HT-29 (cell line): Measurements from ENCODE around the gene FZD10. TPM values are rescaled to one million over a fixed set of nuclear protein-coding genes. Genes with fewer than 3 reads are reported as not detected.

Experiments
- DNase-seq: peaks from one replicate; pipeline ENCODE4 v3.0.0-alpha.2; 2015; ENCODE audit warnings: low spot score
- total RNA-seq: library from RNA; depleted of rRNA; stranded (reverse); fragments of >200 nt; shearing (Covaris generic); gene quantifications from 2 replicates; pipeline ENCODE4 v1.2.3, GENCODE V29; 2014

FZD10 gene
- total RNA-seq, 1 experiment from 2014 or later: not detected

GRCh38 chr12:130179191-130179590, 16.9 kb downstream of the FZD10 start:
- peak; percentile 7 for DNase-seq

DNA sequence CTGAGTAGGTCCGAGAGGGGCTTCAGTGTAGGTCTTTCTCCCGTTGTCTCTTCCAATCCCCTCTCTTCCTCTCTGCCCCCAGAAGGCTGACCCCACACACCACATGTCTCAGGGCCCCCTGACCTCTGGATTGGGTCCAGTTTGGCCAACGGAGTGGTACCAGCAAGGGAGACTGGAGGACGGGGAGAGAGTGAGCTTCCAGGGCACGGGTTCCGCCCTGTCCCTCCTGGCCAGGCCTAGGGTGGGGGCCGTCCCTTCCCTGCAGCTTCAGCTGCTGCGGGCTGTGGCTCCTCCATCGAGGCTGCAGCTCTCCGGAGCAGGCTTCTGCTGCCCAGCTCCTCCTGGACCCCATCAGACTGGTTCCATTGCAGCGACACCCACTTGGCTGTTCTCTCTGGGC, 17.4 kb downstream of the FZD10 start:
- no peak for DNase-seq

DNA sequence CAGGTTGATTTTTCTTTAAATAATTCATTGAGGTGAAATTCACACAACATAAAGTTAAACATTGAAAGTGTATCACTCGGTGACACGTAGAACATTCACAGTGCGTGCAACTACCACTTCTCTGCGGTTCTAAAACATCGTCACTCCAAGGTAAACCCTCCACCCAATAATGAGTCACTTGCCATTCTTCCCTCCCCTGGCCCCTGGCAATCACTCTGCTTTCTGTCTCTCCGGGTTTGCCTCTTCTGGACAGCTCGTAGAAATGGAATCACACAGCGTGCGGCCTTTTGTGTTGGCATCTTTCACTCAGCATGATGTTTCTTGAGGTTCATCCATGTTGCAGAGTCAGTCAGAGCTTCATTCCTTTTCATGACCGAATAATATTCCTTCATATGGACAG, 18.9 kb downstream of the FZD10 start:
- DNase-seq: no peak

DNA sequence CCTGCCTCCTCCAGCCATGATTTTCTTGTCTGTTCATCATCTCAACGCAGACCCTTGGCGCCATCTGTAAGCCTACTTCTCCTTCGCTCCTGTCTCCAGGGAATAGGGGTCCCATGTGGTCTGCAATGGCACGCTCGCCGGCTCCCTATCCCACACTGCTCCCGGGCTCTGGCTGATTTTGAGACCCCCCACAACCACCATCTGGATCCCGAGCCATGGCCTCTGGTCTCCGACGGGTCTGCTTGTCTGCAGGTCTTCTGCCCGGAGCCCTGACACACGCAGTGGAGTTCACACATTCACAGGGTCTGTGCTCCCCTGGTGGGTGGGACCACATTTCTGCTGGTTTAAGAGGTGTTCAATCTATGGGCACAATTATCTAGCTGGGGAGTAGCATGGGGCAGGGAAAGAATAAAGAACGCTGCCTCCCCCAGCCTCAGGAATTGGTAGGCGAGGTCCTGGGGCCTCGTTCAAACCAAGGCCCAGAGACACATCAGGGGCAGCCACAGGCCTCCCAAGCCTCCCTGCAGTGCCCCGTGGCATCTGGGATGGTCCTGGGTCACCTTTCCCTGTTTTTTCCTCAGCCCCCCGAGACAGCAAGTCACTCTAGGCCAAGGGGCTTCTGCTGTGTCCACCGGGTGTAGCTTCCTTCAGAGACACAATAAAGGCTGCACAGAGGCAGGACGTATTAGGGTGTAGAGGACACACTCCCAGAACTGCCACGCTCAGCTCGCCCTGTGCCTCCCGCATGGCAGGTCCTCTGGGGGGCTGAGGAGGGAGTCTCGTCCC, 21.5 kb downstream of the FZD10 start:
- no peak for DNase-seq

- no peak for DNase-seq
Observed at GRCh38 chr12:130184404-130185090, 22.3 kb downstream of the FZD10 start.

DNA sequence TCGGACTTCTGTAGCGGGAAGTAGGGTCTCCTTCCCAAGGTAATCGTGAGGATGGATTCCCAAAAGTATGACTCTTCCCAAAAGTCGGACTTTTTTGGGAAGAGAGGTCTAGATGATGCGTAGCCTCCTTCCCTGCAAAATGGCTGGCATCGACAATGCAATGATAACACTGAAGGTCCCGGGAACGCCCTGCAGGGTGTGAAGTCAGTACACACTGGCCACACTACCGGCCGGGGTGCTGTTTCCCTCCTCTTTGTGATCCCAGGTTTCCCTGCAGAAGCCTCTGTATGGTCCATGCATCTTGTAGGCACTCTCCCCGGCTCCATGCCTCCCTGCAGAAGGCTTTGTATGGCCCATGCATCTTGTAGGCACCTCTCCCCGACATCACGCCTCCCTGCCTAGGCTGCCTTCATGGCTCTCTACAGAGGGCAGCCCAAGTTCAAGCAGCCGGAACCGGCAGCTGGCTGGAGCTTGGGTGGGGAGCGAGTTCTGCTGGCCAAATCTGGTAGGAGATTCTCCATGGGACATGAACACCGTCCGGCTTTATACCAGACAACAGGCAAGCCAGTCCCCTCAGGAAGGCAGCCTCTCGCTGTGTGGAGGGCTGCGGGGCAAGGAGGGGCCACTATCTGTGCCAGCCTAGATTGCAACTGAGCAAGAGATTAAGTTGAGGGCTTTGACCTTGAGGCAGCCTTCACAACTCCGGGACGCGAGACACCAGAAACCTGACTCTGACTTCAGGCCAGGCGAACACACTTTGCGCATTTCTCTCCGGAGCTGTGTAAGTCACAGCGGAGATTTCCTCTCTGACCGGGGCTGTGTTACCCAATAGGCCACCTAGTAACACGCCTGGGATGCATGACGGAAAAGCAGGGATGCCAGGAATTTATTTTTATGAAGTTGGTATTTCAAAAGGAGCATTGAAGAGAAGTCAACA, 23.5 kb downstream of the FZD10 start:
- no peak for DNase-seq

- DNase-seq: no peak
Observed at GRCh38 chr12:130186651-130187268, 24.5 kb downstream of the FZD10 start.

DNA sequence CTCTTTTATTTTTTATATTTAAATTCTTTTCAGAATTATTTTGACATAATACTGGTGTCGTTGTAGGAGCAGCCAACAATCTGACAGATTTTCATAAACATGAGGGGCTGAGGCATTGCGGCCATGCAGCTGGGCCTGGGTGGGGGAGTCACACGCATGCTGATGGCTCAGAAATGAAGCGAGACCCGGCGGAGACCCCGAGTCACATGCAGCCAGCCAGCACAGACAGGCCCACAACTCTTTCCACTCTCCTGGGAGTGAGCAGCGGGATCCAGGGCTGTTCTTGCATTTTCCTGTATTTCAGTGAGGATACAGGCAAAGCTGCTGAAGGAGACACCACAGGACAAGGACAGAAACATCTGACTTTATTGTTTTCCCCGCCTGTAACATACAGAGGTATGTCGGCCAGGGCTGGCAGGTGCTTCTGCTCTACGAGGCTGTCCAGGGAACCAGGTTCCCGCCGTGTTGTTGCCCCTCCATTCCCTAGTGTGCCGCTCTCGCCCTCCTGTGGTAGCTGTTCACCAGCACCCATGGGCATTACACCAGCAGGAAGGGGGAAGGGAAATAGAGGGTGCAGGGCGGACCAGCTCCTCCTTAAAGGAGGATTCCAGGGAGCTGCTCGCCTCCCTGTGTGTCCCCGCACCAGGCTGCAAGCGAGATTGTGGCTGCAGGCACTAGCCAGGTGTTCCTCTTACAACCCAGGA, 30.5 kb downstream of the FZD10 start:
- DNase-seq: peak; percentile 12

DNA sequence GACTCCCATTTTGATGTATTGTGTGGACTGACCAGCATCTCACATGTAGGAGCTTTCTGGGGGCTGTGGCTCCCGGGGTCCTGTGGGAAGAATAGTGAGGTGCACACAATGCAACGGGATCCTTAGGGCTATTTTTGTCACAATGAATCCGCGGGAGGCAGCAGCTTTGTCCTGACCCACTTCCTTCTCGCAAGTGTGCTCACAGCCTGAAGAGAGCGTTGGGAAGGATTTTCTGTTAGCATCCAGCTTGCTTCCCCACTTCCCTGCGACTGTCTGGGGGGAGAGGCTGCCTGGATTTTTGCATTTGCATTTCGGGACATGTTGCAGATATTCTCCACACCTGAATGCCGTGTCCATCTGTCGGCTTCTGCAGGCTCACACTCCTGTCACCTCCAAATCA, 31.9 kb downstream of the FZD10 start:
- no peak for DNase-seq

GRCh38 chr12:130195369-130195768, 33.1 kb downstream of the FZD10 start:
- no peak for DNase-seq

DNA sequence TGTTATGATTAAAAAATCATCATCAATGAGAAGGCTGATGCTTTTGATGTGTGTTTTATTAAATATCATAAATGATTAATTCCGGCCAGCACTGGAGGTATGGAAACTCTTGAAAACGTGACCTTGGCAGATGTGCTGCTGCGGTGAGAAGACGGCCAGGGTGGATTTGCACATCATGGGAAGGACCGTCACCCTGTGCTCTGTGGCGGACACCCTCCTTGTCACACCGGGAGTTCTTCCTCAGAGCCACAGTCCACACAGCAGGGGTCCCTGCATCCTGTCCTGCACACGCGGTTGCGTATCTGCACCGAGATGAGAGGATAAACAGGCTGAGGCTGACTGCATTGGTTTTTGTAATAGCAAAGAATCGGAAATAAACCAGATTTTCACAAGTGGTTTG, 33.5 kb downstream of the FZD10 start:
- DNase-seq: no peak

DNA sequence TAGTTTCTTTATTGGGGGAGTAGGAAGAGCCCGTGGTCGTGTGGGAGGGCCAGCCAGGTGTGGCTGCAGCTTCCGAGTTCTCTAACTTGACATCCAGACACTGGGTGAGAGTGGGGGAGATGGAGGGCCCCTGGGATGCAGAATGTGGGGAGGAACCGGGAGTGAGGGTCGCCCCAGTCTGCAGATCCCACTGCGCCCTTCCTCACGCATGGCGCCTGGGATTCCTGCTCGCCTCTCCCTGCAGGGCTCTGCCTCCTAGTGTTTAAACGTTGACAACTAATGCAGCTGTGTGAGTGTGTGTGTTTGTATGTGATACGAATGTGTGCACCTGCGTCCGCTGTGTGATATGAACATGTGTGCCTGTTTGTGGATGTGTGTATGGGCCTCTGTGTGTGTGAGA, 34.6 kb downstream of the FZD10 start:
- DNase-seq: no peak

GRCh38 chr12:130198026-130198662, 35.9 kb downstream of the FZD10 start:
- no peak for DNase-seq

- DNase-seq: no peak
Observed at GRCh38 chr12:130198663-130199060, 36.4 kb downstream of the FZD10 start.

DNA sequence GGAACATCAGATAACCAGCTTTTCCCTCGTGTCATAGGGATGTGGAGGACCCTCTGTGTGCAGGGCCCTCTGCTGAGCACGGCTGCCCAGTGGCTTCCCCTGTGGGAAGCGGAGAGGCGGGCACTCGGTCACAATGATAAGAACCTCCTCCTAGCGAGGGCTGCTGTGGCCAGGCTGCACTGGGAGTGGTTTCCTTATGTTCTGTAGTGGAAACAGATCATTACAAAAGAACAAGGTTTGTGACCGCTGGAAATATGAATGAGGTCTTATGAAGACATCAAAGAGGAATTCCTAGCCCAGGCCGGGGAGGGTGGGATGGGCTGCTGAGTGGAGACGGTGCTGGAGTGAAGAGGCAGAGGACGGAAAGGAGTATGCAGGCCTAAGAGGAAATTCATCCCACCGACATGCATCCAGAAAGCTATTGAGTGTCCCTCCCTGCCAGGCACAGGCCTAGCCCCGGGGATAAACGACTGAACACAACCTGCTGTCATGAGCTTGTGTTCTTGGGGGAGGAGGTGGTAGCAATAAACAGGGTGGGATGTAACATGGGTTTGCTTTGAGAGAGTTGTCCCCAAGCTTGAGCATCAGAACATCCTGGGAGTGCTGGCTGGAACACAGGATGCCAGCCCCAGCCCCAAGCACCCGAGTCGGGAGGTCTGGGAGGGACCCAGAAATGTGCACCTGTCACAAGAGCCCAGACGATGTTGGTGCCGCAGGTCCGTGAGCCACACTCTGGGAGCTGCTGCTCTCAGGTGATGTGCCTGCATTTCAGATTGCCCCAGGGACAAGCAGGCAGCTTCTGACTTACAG, 37.5 kb downstream of the FZD10 start:
- no peak for DNase-seq

- no peak for DNase-seq
Observed at GRCh38 chr12:130200445-130200844, 38.2 kb downstream of the FZD10 start.

DNA sequence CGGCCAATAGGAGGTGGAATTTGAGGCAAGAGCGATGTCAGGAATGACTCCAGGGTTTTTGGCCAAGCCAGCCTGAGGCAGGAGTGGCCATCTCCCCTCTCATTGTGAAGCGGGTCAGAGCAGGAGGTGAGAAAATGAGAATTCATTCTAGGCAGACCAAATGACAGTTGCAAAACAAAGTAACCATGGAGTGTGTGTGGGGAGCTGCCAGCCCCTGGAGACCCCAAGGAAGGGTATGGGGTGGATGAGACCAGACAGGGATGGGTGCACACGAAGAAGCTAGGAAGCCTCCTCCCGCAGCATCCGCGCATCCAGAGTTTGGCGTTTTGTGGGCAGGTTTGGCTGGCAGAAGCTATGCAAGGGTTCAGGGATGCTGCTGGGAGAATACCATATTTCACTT, 38.8 kb downstream of the FZD10 start:
- no peak for DNase-seq

- DNase-seq: no peak
Observed at GRCh38 chr12:130202201-130202600, 39.9 kb downstream of the FZD10 start.

DNA sequence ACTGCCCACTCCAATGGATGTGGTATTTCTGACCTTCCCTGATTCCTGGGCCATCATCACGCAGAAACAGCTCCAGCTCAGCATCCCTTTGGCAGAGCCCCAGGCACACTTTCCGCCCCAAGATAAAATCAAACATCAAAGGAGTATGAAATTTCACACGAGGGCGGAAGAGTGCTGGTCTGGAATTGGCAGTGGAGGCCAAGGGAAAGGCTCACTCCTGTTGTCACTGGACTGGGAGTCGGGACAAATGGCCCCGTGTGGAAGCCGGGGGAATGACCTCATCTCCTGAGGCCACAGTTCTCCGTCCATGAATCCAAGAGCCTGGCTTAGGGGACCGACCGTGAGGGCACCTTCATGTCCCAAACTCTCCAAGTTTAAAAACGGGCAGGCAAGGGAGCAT, 40.9 kb downstream of the FZD10 start:
- no peak for DNase-seq

GRCh38 chr12:130204541-130204953, 42.3 kb downstream of the FZD10 start:
- no peak for DNase-seq
